Measurements from ENCODE around the gene CYP21A2. TPM values are rescaled to one million over a fixed set of nuclear protein-coding genes. Genes with fewer than 3 reads are reported as not detected.
"Not testable (repeated sequence)": the region's sequence is repeated elsewhere in the genome, so short reads cannot be mapped to it uniquely, and the experiment has no call there.

Gene CYP21A2
- total RNA-seq, 2 experiments from 2014 or later: 0.16 to 0.27 TPM

DNA sequence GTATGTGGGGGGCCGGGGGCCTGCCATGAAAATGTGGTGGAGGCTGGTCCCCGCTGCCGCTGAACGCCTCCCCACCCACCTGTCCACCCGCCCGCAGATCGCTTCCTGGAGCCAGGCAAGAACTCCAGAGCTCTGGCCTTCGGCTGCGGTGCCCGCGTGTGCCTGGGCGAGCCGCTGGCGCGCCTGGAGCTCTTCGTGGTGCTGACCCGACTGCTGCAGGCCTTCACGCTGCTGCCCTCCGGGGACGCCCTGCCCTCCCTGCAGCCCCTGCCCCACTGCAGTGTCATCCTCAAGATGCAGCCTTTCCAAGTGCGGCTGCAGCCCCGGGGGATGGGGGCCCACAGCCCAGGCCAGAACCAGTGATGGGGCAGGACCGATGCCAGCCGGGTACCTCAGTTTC, 30.2 kb upstream of the CYP21A2 start:
- H3K36me3 Mint-ChIP-seq (ENCODE audit: low read depth); H3K4me3 Mint-ChIP-seq; intact Hi-C loops (cut with micrococcal nuclease); H3K9me3 Mint-ChIP-seq; POLR2A ChIA-PET; H3K27ac Mint-ChIP-seq; H3K27me3 Mint-ChIP-seq; ATAC-seq; CTCF ChIA-PET; H3K4me1 Mint-ChIP-seq (ENCODE audit: low read depth); DNase-seq: not testable (repeated sequence)

DNA sequence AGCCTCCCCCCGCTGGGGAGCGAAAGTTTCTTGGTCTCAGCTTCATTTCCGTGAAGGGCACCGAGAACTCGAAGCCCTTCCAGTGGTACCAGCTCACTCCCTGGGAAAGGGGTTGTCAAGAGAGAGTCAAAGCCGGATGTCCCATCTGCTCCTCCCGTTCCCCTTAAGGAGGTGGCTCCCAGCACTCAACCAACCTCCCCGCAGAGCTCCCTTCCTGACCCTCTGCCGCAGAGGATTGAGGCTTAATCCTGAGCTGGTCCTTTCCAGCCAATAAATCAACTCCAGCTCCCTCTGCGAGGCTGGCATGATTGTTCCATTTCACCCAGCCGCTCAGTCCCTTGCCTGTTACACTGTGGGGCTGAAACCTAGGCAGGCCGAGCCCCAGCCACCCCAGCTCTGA, 29.6 kb upstream of the CYP21A2 start:
- intact Hi-C loops (cut with micrococcal nuclease); H3K36me3 Mint-ChIP-seq (ENCODE audit: low read depth); H3K27ac Mint-ChIP-seq; H3K4me3 Mint-ChIP-seq; POLR2A ChIA-PET; H3K27me3 Mint-ChIP-seq; H3K9me3 Mint-ChIP-seq; H3K4me1 Mint-ChIP-seq (ENCODE audit: low read depth); DNase-seq; CTCF ChIA-PET; ATAC-seq: not testable (repeated sequence)

DNA sequence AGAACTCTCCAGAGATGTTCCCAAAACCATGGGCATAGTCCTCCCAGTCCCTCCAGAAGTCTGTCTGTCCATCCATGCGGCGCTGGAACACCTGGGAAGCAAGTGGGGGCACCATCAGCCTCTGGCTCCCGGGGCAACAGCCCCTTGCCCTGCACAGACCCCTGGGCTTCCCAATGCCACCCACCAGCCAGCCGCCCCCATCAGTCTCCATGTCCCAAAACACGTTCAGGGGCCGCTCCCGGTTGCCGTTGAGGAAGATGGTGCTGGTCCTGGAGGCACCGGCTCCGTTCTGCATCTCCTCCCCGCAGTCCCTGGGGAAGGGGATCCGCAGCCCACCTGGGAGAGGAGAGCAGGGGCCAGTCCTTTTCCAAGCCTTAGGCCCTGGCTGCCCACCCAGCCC, 28.7 kb upstream of the CYP21A2 start:
- H3K9me3 Mint-ChIP-seq; H3K4me1 Mint-ChIP-seq (ENCODE audit: low read depth); ATAC-seq; H3K36me3 Mint-ChIP-seq (ENCODE audit: low read depth); intact Hi-C loops (cut with micrococcal nuclease); H3K27ac Mint-ChIP-seq; CTCF ChIA-PET; H3K27me3 Mint-ChIP-seq; POLR2A ChIA-PET; H3K4me3 Mint-ChIP-seq; DNase-seq: not testable (repeated sequence)

DNA sequence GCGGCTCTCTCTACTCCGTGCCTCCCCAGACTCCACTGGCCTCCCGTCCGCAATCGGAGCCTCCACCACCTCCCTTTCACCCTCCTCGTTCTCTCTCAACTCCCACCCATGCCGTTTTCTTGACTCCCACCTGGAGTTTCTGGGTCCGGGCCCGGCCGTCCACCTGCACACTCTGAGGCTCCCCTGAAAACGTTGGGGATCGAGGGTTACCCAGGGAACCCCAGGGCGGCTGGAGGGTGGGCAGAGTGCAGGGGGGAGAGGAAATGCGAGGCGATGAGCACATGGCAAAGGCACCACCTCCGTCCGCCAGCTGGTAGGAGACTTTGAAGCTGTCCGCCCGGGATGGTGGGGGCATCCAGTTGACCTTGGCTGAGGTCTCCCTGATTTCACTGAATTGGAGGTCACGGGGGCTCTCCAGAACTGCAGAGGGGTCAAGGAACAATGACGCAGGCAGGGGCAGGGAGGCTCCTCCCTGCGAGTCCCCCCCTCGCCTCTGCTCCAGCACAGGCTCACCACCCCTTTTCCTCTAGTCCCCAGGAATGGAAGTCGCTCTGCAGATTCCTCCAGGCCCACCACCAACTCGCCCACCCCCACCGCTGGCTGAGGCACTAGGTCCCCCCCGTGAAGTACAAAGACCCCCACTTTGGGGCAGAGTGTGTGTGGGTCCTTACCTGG, 27.2 kb upstream of the CYP21A2 start:
- H3K4me1 Mint-ChIP-seq (ENCODE audit: low read depth); H3K36me3 Mint-ChIP-seq (ENCODE audit: low read depth); H3K27ac Mint-ChIP-seq; POLR2A ChIA-PET; H3K27me3 Mint-ChIP-seq; ATAC-seq; intact Hi-C loops (cut with micrococcal nuclease); CTCF ChIA-PET; DNase-seq; H3K4me3 Mint-ChIP-seq; H3K9me3 Mint-ChIP-seq: not testable (repeated sequence)

DNA sequence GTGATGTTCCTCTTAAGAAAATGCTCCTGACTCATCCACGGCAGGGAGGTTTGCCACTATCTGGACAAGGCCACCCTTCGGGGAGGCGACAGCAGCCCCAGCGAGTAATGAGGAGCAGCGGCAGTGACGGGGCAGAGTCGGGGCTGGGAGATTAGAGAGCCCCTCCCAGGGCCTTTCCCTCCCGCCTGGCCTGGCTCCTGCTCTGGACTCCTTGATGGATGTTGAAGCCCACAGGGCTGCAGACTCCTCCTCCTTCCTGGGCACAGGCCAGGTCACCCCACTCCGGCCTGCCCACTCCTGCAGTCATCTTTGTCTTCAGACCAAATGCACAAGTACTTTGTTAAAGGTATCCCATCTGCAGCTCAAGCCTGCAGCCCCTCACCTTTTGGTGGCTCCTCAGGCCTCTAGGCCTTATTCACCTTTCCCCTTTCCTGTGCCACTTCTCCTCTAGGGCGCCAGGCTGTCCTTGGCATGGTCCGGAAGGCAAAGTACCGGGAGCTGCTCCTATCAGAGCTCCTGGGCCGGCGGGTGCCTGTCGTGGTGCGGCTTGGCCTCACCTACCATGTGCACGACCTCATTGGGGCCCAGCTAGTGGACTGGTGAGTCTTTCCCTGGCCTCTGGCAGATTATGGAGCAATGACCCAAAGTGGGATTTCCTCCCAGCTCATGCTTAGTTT, 25.1 kb upstream of the CYP21A2 start:
- H3K4me3 Mint-ChIP-seq; CTCF ChIA-PET; H3K27me3 Mint-ChIP-seq; H3K27ac Mint-ChIP-seq; H3K36me3 Mint-ChIP-seq (ENCODE audit: low read depth); H3K4me1 Mint-ChIP-seq (ENCODE audit: low read depth); POLR2A ChIA-PET; ATAC-seq; DNase-seq; H3K9me3 Mint-ChIP-seq; intact Hi-C loops (cut with micrococcal nuclease): not testable (repeated sequence)

DNA sequence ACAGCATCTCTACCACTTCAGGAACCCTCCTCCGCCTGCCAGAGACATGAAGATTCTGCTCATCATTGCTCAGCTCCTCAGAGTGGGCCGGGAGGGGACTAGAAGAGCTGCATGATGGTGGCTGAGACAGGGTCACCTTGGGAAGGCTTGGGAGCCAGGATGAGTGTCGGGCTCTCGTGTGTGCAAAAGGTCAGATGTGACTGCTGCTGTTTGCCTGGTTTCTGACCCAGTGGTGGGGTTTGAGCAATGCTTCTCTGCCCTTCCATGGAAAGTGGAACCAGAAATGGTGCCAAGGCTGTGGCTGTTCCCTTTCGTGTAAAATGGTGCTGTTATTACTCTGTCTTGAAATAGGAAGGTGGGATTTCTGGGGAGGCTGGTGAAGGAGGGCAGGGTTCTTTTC, 24.5 kb upstream of the CYP21A2 start:
- POLR2A ChIA-PET; DNase-seq; H3K36me3 Mint-ChIP-seq (ENCODE audit: low read depth); ATAC-seq; H3K4me1 Mint-ChIP-seq (ENCODE audit: low read depth); H3K27ac Mint-ChIP-seq; CTCF ChIA-PET; H3K4me3 Mint-ChIP-seq; intact Hi-C loops (cut with micrococcal nuclease); H3K27me3 Mint-ChIP-seq; H3K9me3 Mint-ChIP-seq: not testable (repeated sequence)

DNA sequence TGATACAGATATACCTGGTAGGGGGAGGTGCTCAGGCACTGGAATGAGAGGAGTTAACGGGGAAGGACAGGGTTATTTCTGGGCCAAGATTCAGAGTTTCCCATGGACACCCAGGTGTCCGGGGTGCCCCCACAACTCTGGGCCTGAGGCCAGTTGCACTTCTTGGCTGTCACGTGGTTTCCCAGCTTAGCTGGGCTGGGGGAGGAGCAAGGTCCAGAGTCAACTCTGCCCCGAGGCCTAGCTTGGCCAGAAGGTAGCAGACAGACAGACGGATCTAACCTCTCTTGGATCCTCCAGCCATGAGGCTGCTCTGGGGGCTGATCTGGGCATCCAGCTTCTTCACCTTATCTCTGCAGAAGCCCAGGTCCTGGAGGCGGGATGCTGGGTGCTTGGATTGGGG, 23.7 kb upstream of the CYP21A2 start, which contains the start of gene C4B:
Gene C4B, plus strand, starts transcription at position 249 of the 400 bp plus-strand sequence. Its CDS starts 51 bp downstream, at position 300.
- H3K4me3 Mint-ChIP-seq: not testable (repeated sequence)

GRCh38 chr6:32022100-32022499, 16.1 kb upstream of the CYP21A2 start:
- H3K27ac Mint-ChIP-seq; POLR2A ChIA-PET; ATAC-seq; H3K9me3 Mint-ChIP-seq; H3K36me3 Mint-ChIP-seq (ENCODE audit: low read depth); intact Hi-C loops (cut with micrococcal nuclease); DNase-seq; H3K27me3 Mint-ChIP-seq; H3K4me3 Mint-ChIP-seq; H3K4me1 Mint-ChIP-seq (ENCODE audit: low read depth); CTCF ChIA-PET: not testable (repeated sequence)

More for the DNA sequence above, 23.7 kb upstream of the CYP21A2 start, which contains the start of gene C4B:
- ATAC-seq; POLR2A ChIA-PET; H3K27me3 Mint-ChIP-seq; H3K4me1 Mint-ChIP-seq (ENCODE audit: low read depth); CTCF ChIA-PET; DNase-seq; H3K36me3 Mint-ChIP-seq (ENCODE audit: low read depth); intact Hi-C loops (cut with micrococcal nuclease); H3K27ac Mint-ChIP-seq; H3K9me3 Mint-ChIP-seq: not testable (repeated sequence)

DNA sequence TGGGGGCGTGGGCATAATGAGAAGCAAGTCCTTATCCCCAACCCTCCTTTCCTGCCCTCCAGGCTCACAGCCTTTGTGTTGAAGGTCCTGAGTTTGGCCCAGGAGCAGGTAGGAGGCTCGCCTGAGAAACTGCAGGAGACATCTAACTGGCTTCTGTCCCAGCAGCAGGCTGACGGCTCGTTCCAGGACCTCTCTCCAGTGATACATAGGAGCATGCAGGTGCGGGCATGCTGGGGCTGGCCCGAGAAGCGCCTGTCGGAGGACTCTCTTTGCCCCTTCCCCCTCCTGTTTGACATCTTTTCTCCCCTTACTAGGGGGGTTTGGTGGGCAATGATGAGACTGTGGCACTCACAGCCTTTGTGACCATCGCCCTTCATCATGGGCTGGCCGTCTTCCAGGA, 9.6 kb upstream of the CYP21A2 start:
- H3K4me3 Mint-ChIP-seq; H3K4me1 Mint-ChIP-seq (ENCODE audit: low read depth); CTCF ChIA-PET; DNase-seq; H3K27me3 Mint-ChIP-seq; POLR2A ChIA-PET; H3K27ac Mint-ChIP-seq; H3K9me3 Mint-ChIP-seq; ATAC-seq; H3K36me3 Mint-ChIP-seq (ENCODE audit: low read depth); intact Hi-C loops (cut with micrococcal nuclease): not testable (repeated sequence)

- intact Hi-C loops (cut with micrococcal nuclease); H3K27me3 Mint-ChIP-seq; H3K4me1 Mint-ChIP-seq (ENCODE audit: low read depth); DNase-seq; ATAC-seq; CTCF ChIA-PET; H3K36me3 Mint-ChIP-seq (ENCODE audit: low read depth); H3K4me3 Mint-ChIP-seq; H3K9me3 Mint-ChIP-seq; H3K27ac Mint-ChIP-seq; POLR2A ChIA-PET: not testable (repeated sequence)
These were observed 8.7 kb upstream of the CYP21A2 start for GRCh38 chr6:32029553-32029952.

DNA sequence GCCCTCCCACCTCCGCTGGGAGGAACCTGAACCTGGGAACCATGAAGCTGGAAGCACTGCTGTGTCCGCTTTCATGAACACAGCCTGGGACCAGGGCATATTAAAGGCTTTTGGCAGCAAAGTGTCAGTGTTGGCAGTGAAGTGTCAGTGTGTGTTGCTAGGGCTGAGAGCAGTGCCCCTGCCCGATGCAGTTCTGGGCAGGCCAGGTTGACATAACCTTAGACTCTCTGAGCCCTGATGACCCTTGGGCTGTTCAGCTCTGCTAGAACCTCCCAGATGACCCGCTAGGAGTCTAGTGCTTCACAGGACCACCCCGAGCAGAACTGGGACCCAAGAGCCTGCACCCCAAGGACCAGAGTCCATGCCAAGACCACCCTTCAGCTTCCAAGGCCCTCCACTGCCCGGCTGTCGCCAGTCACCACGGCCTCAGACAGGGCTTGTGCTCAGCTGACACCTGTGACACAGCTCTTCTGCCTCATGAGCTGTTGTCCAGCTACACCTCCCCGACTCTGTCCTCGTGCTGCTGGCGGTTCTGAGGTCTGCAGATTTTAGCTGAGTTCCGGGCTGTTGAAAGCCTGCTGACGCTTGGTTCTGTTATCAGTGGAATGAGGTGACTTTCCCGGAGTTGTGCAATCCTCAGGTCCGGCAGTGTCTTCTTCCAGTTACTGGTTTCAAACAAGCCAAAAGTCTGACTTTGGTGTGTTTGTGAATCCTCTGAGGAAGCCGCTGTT, 2.8 kb upstream of the CYP21A2 start:
- H3K9me3 Mint-ChIP-seq; DNase-seq; H3K27me3 Mint-ChIP-seq; intact Hi-C loops (cut with micrococcal nuclease); H3K4me1 Mint-ChIP-seq (ENCODE audit: low read depth); ATAC-seq; H3K4me3 Mint-ChIP-seq; CTCF ChIA-PET; POLR2A ChIA-PET; H3K36me3 Mint-ChIP-seq (ENCODE audit: low read depth); H3K27ac Mint-ChIP-seq: not testable (repeated sequence)

GRCh38 chr6:32037136-32037535, 1.1 kb upstream of the CYP21A2 start:
- H3K36me3 Mint-ChIP-seq (ENCODE audit: low read depth); H3K27ac Mint-ChIP-seq; H3K4me1 Mint-ChIP-seq (ENCODE audit: low read depth); H3K4me3 Mint-ChIP-seq; H3K27me3 Mint-ChIP-seq; ATAC-seq; CTCF ChIA-PET; H3K9me3 Mint-ChIP-seq; POLR2A ChIA-PET; DNase-seq; intact Hi-C loops (cut with micrococcal nuclease): not testable (repeated sequence)

Data from activated CD8-positive, alpha-beta T cell treated with anti-CD3 and anti-CD28 coated beads for 36 hours (primary cell).